Colon (tissue), 2 donors: ENCODE measurements around the gene WNK3.

Experiments
- FAIRE-seq: peaks from 2 replicates; lab custom pipeline; 2012; peaks lifted over from hg19 to GRCh38; lab: Jason Lieb, UNC
- donor health status: control.
- donor health status: control.

The WNK3 gene

DNA sequence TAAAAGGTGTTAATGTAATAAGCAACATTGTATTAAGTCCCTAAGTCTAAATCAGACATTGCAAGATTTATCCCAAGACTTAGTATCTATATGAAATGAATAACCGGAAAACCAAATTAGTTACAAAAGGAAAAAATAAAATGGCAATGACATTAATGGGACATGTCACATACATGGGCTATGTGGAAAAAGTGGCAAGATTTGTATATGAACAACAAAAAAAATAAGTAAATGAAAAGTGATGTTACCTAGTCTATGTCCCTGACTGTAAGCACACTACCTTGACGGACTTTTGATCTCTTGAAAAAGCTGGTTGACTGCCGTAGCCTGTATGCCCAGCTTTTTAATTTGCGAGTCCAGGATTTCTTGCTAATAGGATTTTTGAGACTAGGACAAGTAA is 119.3 kb downstream of the WNK3 start:
- FAIRE-seq: no peak

GRCh38 chrX:54237014-54237413 is 120.8 kb downstream of the WNK3 start:
- FAIRE-seq: no peak

DNA sequence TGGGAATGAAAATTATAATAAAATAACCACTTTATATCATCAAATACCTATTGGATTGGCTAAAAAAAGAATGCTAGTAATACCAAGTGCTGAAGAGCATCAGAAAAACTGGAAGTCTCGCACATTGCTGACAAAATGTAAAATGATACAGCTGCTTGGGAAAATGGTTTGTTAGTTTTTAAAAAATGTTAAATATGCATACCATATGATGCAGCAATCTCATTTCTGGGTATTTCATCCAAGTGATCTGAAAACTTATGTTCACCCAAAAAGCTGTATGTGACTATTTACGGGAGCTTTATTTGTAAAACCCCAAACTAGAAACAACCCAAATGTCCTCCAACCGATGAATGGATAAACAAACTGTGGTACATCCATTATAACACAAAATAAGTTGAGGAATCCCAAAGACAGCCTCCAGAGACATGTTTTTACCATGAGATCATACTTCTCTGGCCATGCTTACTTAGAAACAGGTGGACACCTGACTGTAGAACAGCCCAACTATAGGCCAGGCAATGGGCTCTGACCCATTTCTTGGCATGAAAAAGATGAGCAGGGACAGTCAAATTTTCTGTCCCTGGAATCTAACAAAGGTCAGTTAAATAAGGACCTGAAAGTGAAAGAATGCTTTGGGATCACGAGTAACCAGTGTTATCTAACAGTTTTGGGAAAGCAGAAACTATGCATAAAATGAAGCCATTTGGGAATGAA is 127.3 kb downstream of the WNK3 start:
- no peak for FAIRE-seq

GRCh38 chrX:54223581-54223980 is 134.3 kb downstream of the WNK3 start:
- FAIRE-seq: no peak

- FAIRE-seq: peak; percentile 90
Measured at GRCh38 chrX:54213603-54214002, 144.2 kb downstream of the WNK3 start.

- no peak for FAIRE-seq
Measured at GRCh38 chrX:54208531-54208930, 149.3 kb downstream of the WNK3 start.

DNA sequence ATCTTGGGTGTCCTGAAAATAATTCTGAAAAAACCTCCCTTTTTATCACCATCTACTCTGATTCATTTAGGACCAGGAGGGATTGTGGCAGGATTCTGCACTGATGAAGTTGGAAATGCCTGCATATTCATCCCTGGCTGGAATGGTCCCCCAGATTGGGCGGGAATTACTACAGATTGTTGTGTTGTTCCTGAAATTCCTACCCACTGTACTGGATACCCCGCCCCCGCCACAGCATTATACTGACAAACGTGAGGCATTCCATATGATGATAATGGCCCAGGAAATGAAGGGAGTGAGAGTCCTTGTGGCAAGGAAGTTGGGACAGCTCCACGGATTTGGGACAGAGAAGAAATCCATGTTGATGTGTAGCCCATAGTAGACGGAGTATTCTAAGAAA is 159.6 kb downstream of the WNK3 start:
- no peak for FAIRE-seq

DNA sequence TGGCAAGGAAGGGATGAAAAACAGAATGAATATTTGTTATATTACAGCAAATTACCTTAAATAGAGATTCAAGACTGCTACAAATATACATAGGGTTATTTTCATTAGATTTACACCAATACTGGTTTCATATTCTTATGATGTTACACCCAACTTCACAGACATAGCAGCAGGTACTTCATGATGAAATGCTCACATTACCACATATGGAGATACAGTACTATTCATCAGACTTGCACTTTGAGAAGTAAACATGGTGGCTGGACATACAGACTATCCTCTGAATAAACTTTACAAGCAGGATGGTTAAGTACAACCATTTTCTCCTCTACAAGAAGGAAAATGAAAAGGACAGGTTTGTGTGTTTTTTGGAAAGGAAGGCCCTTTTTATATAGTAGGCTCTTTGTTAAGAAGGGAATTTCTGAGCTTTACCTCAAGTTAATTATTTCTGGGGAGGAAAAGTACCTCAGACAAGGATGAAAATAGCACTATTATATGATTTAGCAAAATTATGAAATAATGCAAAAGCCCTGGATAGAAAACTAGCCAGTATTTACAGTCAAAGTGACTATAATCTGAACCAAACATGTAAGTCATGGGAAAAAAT is 162.8 kb downstream of the WNK3 start:
- FAIRE-seq: no peak

- no peak for FAIRE-seq
Measured at GRCh38 chrX:54193085-54193821, 164.6 kb downstream of the WNK3 start.

- FAIRE-seq: no peak
Measured at GRCh38 chrX:54184474-54184873, 173.4 kb downstream of the WNK3 start.

DNA sequence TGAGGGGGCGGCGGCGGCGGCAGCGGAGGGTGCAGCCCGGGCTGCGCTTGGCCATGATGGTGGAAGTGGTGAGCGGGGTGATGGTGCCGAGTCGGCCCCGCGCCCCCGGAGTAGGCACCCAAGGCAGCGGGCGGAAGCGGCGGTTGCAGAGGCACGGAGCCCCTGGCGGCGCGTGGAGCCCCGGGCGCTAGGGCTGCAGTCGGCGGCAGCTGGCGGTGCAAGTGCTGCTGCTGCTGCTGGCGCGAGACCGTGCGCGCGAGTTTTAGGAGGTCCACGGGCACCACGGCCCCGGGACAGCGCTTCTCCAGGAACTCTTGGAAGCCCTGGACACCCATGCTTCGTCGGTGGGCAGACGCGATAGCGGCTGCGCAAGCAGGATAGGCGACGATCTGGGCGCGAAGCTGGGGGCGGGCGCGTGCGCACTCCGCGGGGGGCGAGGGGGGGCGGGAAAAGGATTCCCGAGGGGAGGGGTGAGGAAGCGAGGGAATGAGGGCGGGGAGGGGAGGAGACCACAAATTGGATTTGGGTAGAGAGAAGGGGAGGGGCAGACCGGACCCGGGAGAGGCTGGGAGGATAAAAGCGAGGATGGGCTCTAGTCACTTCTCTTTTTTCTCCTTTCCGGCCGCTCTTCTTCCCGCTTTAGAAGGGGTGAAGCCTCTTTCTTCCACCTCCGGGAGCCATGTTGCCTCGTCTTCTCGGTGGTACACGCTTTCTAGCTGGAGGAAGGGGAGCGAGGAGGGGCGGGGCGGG is 174.8 kb downstream of the WNK3 start, which contains the start of gene FAM120C:
Gene FAM120C, minus strand, starts transcription at position 391 of the 750 bp plus-strand sequence. Its CDS starts 56 bp downstream, at position 335.
- no peak for FAIRE-seq

GRCh38 chrX:54182194-54182863 is 175.5 kb downstream of the WNK3 start:
- FAIRE-seq: no peak

GRCh38 chrX:54181202-54181953 is 176.5 kb downstream of the WNK3 start:
- FAIRE-seq: no peak

GRCh38 chrX:54180403-54180802 is 177.4 kb downstream of the WNK3 start:
- no peak for FAIRE-seq

DNA sequence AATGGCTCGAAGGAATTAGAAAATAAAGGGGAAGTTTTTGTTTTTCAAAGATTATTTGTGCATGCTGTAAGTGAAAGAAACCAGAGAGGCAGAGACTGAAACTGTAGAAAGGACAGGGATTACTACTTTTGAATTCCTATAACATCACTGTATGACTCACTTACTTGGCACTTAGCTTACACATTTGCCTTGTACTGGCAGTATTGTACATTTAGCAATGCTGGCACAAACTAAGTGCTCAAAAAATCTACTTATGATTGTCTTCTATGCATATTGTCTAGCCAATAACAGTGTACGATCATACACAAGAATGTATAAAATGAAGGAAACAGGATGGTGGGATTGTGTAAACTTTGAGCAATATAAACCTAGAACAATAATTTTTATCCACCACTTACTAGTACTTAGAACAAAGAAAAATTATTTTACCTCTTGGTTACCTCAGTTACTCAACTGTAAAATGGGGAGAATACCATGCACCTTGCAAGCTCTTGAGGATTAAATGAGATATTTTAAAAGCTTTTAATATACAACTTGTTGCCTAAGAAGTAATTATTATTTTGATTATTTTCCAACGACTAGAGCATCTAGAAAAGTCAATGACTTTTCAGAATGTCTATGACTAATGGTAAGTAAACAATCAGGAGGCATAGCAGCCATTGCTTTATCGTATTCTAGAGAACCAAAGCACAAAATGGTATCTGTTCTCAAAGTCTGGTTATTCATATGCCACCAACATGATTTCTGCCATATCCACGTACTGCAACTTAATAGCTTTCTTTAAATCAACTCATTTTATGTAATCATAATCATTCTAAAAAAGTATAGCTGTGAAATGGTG is 179.5 kb downstream of the WNK3 start:
- peak; percentile 33 for FAIRE-seq

DNA sequence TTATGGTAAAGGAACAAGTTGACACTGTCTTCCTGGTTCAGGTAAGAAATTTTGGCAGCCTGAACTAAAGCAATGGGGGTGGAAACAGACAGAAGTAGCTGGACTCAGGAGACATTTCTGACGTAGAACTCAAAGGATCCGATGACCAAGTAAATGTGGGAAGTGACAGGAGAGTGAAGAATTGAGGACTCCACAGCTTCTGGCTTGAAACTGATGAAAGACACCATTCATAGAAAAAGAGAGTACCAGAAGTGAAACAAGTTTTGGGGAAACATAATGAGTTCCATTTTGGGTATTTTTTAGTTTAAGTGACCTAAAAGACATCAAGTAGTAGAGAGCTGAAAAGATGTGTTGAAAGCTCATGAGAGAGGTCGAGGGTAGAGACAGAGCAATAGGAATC is 180.5 kb downstream of the WNK3 start:
- no peak for FAIRE-seq

DNA sequence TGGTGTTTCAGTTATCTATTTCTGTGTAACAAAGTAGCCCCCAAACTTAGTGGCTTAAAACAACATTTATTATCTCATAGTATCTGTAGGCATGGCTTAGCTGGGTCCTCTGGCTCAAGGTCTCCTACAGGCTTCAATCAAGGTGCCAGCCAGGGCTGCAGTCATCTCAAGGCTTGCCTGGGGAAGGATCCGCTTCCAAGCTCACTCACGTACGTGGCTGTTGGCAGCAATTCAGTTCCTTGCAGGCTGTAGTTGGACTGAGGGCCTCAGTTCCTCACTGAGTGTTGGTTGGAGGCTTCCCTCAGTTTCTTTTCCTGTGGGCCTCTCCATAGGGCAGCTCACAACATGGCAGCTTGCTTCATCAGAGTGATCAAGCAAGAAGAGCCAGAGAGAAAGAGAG is 184.1 kb downstream of the WNK3 start:
- FAIRE-seq: no peak

DNA sequence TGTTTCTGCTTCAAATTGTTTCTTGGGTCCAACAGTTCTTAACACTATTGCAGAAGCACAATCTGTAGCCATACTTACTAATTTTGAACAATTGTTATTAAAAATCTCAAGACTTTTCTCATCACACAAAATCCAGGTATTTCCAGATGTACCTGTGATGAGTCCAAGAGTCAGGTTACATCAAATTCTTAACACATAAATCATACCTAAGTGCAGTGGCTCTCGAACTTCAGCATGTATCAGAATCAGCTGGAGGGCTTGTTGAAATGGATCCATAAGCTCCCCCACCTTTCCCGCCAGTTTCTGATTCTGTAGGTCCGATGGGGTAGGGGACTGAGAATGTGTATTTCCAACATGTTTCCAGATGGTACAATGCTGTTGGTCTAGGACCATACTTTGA is 185.4 kb downstream of the WNK3 start:
- FAIRE-seq: no peak

DNA sequence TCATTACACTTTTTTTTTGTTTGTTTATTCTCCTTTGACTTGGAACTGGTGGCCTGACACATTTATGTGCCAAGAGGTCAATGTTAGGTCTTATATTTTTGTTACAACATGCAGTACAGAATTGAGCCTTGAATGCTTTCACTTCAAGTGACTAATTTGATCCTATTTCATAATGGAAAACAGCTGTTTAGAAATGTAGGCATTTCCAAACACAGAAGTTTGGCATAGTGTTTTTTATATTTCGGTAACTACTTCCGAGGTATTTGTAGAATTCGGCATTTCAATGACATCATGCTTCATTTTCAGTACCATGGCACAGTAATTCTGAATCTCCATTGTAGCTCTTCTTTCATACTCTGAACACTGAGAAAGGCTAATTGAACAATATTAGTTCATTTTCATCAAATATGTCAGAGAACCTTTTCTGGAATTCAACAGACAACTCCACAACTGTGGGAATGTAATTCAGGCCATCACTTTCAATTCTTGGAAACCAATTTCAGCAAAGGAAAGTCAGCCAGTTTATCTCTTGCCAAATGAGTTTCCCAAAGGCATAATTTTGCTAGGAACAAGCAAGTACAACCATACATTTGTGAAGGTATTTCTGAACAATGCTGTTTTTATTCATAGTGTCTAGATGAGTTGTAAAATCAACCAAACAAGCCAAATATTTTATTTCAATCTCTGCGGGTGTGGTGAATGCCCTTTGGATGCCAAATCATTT is 186.2 kb downstream of the WNK3 start:
- peak; percentile 5 for FAIRE-seq

DNA sequence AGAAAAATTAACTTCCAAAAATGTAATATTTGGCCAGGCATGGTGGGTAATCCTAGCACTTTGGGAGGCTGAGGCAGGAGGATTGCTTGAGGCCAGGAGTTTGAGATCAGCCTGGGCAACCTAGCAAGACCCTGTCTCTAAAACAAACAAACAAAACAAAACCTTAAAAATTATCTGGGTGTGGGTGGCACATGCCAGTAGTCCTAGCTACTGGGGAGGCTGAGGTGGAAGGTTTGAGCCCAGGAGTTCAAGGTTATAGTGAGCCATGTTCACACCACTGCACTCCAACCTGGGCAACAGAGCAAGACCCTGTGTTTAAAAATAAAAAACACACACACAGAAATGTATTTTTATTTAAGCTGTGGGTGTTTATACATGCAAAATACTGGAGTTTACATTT is 186.8 kb downstream of the WNK3 start:
- no peak for FAIRE-seq
